Hepatic stellate cell (primary cell): ENCODE results near the gene E2F2.

Experiments
- DNase-seq: peaks from one replicate; pipeline ENCODE4 v3.0.0; 2011; ENCODE audit warnings: low spot score

Gene E2F2

GRCh38 chr1:23562137-23562876, 31.3 kb upstream of the E2F2 start:
- DNase-seq: peak; percentile 94

- no peak for DNase-seq
Observed at GRCh38 chr1:23561813-23562100, 30.7 kb upstream of the E2F2 start.

- DNase-seq: no peak
Observed at GRCh38 chr1:23561076-23561812, 30.2 kb upstream of the E2F2 start.

GRCh38 chr1:23559985-23560741, 29.1 kb upstream of the E2F2 start:
- DNase-seq: no peak

- peak; percentile 92 for DNase-seq
Observed at GRCh38 chr1:23559136-23559984, 28.3 kb upstream of the E2F2 start, which contains the start of gene ID3. Gene ID3, minus strand, starts transcription at chr1:23559501. Its CDS starts 75 bp downstream, at chr1:23559426.

GRCh38 chr1:23558872-23559135, 27.8 kb upstream of the E2F2 start:
- DNase-seq: no peak

- DNase-seq: no peak
Observed at GRCh38 chr1:23558140-23558871, 27.3 kb upstream of the E2F2 start.

GRCh38 chr1:23557471-23558124, 26.6 kb upstream of the E2F2 start:
- DNase-seq: no peak

- DNase-seq: no peak
Observed at GRCh38 chr1:23556635-23557470, 25.8 kb upstream of the E2F2 start.

GRCh38 chr1:23555986-23556634, 25.1 kb upstream of the E2F2 start:
- DNase-seq: no peak

- no peak for DNase-seq
Observed at GRCh38 chr1:23555270-23555985, 24.4 kb upstream of the E2F2 start.

GRCh38 chr1:23554481-23555269, 23.6 kb upstream of the E2F2 start:
- DNase-seq: peak; percentile 84

GRCh38 chr1:23554127-23554480, 23.1 kb upstream of the E2F2 start:
- DNase-seq: no peak

GRCh38 chr1:23553231-23554126, 22.4 kb upstream of the E2F2 start:
- no peak for DNase-seq

- no peak for DNase-seq
Observed at GRCh38 chr1:23551849-23552248, 20.8 kb upstream of the E2F2 start.

- DNase-seq: no peak
Observed at GRCh38 chr1:23548704-23549143, 17.7 kb upstream of the E2F2 start.
